CD4-positive, alpha-beta T cell treated with Interleukin-15 for 4 hours (primary cell): ENCODE measurements around the gene PSMC5.
"Not testable (repeated sequence)": the region's sequence is repeated elsewhere in the genome, so short reads cannot be mapped to it uniquely, and the experiment has no call there.

Experiments used
- DNase-seq: peaks from one replicate; pipeline ENCODE4 v3.0.0-alpha.2; 2020; ENCODE audit warnings: low spot score

Gene PSMC5

GRCh38 chr17:63827002-63827800, at the start of gene PSMC5, which contains the start of gene FTSJ3:
Gene PSMC5 (plus strand): TSS chr17:63827431. CDS start chr17:63827491, 60 bp downstream.
Gene FTSJ3 (minus strand): TSS chr17:63827663. CDS start chr17:63826902, 761 bp downstream.
- DNase-seq = peak; percentile 95

GRCh38 chr17:63780507-63780906, 46.7 kb upstream of the PSMC5 start:
- no peak for DNase-seq

GRCh38 chr17:63780928-63781327, 46.3 kb upstream of the PSMC5 start:
- DNase-seq = no peak

- DNase-seq = no peak
These were observed 43.7 kb upstream of the PSMC5 start for GRCh38 chr17:63783522-63783921.

DNA sequence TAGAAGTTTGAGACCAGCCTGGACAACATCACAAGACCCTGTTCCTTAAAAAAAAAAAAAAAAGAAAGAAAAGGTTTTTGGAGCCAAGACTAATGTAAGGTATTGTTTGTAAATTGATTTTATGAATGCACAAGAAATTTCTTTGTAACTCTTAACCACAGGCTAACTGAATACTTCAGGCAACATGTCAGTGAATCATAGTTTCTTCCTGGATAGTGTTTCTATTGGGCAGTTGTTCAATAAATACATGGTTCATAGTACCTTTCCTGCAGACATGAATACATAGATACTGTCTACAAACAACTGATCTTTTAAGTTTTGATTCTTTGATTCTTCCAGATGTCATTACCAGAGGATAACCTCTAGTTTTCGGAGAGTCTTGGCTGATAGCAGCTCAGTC, 41.7 kb upstream of the PSMC5 start:
- DNase-seq = no peak

- no peak for DNase-seq
These were observed 41.1 kb upstream of the PSMC5 start for GRCh38 chr17:63786117-63786516.

GRCh38 chr17:63786971-63787711, 40.1 kb upstream of the PSMC5 start:
- no peak for DNase-seq

DNA sequence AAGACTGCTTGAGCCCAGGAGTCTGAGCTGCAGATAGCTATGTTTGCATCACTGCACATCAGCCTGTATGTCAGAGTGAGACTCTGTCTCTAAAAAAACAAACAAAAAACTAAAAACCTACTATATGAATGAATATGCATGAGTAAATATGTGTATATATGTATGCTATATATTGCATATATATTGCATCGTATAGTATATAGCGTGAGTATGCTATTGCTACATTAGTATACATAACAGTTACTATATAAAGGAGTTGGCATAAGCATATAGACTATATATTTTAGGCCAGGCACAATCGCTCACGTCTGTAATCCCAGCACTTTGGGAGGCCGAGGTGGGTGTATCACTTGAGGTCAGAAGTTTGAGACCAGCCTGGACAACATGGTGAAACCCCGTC, 37.2 kb upstream of the PSMC5 start:
- no peak for DNase-seq

- DNase-seq = no peak
These were observed 35.0 kb upstream of the PSMC5 start for GRCh38 chr17:63792055-63792729.

- DNase-seq = not testable (repeated sequence)
These were observed 30.9 kb upstream of the PSMC5 start for GRCh38 chr17:63796375-63796774.

DNA sequence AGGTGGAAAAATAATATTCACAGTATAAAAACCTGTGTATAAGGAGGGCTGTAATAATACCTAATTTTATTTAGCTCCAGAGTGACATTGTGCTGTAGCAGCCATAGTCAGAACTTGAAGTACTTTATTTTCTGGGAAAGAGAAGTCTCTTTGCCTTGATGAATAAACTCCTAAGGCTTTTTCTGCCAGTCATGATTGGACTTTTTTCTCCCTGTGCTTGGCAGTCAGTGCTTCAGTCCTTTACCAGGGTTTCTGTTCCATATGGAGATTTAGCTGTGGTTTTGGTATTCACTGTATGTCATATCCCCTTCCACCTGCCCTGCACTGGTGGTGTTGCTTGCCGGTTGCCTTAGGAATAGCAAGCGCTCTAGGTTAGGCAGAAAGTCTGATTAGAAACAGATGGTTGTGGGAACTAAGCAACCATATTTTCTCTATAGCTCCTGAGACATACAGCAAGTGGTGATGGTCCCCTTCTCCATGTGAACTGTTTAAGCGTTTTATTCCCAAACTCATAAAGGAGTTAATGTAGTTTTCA, 28.6 kb upstream of the PSMC5 start:
- no peak for DNase-seq

GRCh38 chr17:63800783-63801182, 26.4 kb upstream of the PSMC5 start:
- no peak for DNase-seq

DNA sequence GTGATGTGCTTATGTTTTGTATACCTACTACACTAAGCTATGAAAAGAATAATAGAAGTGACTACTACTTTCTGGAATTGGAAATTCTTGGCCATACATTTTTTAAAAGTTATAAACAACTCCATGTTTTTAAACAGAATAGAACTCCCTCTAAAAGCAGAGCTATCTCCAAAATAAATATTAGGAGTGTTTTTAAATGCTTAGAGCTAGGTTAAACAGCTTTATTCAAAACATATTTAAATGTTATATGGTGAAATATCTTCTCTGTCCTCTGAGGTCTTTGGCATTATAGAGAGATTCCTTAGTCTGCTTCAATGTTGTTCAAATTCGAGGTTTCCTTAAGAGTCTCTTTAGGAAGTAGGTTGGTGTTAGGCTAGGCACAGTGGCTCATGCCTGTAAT, 22.9 kb upstream of the PSMC5 start:
- DNase-seq = no peak

- no peak for DNase-seq
These were observed 21.6 kb upstream of the PSMC5 start for GRCh38 chr17:63805591-63805990.

DNA sequence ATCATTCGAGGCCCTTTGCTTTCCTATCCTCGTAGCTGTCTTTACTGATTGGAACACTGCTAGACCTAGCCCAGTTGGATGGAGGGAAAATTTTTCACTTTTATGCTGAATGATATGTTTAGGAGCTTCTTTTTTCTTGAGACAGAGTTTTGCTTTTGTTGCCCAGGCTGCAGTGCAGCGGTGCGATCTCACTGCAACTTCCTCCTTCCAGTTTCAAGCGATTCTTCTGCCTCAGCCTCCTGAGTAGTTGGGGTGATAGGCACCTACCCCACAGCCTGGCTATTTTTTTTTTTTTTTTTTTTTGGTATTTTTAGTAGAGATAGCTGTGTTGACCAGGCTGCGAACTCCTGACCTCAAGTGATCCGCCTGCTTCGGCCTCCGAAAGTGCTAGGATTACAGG, 17.3 kb upstream of the PSMC5 start:
- DNase-seq = no peak

DNA sequence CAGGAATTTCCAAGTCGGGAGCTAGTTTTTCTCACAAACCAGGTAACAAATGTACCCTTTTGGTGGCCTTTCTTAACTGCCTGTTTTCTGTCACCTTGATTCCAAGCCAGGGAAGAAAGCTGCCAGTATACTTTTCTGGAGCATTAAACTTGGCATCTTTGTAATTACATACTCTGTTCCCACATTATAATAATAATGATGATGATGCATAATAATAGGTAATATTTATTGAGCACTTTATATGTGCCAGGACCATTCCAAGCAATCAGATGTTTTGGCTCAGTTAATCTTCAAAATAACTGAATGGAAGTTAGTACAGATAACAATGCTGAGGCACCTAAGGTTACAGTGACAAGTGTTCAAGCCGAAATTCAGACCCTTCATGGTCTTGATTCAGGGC, 11.1 kb upstream of the PSMC5 start:
- DNase-seq = no peak

- no peak for DNase-seq
These were observed 10.6 kb upstream of the PSMC5 start for GRCh38 chr17:63816669-63817068.

DNA sequence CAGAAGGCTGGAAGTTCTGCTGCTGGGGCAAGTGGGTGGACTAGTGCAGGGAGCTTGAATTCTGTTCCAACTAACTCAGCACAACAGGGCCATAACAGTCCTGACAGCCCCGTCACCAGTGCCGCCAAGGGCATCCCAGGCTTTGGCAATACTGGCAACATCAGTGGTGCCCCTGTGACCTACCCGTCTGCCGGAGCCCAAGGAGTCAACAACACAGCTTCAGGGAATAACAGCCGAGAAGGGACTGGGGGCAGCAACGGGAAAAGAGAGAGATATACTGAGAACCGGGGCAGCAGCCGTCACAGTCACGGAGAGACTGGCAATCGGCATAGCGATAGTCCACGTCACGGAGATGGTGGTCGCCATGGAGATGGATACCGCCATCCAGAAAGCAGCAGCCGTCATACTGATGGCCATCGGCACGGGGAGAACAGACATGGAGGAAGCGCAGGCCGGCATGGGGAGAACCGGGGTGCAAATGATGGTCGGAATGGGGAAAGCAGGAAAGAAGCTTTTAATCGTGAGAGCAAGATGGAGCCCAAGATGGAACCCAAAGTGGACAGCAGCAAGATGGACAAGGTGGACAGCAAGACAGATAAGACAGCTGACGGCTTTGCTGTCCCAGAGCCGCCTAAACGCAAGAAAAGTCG, 9.4 kb upstream of the PSMC5 start:
- no peak for DNase-seq

DNA sequence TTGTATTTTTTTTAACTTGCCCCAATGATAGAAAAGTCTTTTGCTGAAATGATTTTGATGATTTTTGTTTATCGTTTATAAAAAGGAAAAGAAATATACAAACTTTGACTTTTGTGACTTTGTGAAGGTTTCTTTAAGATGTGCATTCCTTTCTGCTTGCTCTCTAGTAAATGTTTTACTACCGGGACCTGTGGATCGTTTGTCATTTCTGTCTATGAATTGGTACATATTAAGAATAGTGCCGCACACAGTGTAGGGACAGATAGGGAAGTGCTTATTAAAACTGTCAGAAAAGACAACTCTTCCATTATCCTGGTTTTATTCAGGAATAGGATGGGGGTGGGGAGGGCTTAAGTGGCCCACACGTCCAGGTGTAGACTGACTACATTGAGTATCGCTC, 8.1 kb upstream of the PSMC5 start:
- no peak for DNase-seq

DNA sequence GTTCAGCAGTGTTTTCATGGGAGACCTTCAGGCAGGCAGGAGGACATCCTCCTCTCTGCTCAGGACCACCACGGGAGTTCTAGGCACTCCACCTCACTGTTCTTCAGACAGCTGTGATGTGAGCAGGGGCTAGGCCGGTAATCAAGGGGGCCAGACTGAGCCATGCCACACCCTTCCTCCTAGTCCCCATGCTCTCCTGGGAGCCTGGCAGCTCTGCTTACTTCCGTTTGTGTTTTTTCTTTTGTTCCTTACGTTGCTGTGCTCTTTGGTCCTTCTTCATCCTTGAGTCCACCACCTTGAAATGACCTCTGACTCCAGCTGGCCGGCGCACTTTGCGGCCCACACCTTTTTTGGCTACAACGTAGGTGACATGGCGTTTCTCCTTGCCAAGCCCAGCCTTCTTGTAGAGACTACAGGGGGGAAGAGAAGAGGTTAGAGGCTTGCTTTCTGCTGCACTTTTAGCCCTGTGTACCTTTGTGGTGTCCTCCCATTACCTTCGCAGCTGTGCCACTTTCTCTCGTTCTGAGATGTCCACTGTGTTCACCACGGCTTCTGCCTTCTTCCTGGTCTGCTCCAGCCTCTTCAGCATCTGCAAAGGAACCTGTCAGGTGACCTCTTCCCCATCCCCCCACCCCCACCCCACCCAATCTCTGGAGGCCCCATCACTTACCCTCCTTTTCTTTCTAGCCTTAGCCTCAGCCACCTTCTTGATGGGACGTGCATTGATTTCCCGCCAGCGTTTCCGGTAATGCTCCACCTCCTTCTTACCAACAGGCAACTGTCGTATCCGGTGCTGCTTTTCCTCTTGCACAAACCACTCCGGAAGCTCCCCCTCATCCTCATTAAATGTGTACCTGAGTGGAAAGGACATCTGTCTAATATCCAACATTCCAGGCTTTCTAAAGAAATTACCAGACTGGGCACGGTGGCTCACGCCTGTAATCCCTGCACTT, 7.4 kb upstream of the PSMC5 start:
- no peak for DNase-seq
